Esophagus squamous epithelium (tissue), 5 donors: ENCODE results near the gene RPL28. TPM values are rescaled to one million over a fixed set of nuclear protein-coding genes. Genes with fewer than 3 reads are reported as not detected.
A peak's percentile ranks its signal among the peaks of the same experiment; 100 is the strongest.

Experiments
- DNase-seq: peaks from one replicate; lab custom pipeline; 2025; lab: John Stamatoyannopoulos, UW
- H3K27ac ChIP-seq, 4 donors: fragments of 200-600 bp; sonication (generic); one replicate each; pipeline ENCODE4 v1.5.1; 2016 to 2019; ENCODE audit warnings: mild to moderate bottlenecking in 1 of 4
- H3K27me3 ChIP-seq, 4 donors: fragments of 200-600 bp; sonication (generic); 1 replicate in 3 of 4; 2 replicates in 1 of 4; pipeline versions ENCODE4 v1.5.1 to v1.6.0; 2017 to 2021; ENCODE audit warnings: antibody characterized with exemption in 1 of 4
- H3K36me3 ChIP-seq, 3 donors: fragments of 200-600 bp; sonication (generic); one replicate each; pipeline ENCODE4 v1.5.1; 2016 to 2019
- H3K4me1 ChIP-seq, 3 donors: fragments of 200-600 bp; sonication (generic); one replicate each; pipeline ENCODE4 v1.5.1; 2017 to 2019
- H3K4me3 ChIP-seq, 4 donors: fragments of 200-600 bp; sonication (generic); 1 replicate in 3 of 4; 2 replicates in 1 of 4; pipeline ENCODE4 v1.5.1; 2016 to 2019; ENCODE audit warnings: mild to moderate bottlenecking in 2 of 4, moderate library complexity in 1 of 4
- H3K9me3 ChIP-seq, 3 donors: fragments of 200-600 bp; sonication (generic); one replicate each; pipeline ENCODE4 v1.5.1; 2016 to 2019
- CTCF ChIP-seq, 6 experiments: fragments of 450-650 bp in 4 of 6; fragments of 200-600 bp in 2 of 6; sonication (generic) in 2 of 6; IDR thresholded peaks; one replicate each; pipeline ENCODE4 v1.5.1; 2016 to 2019; ENCODE audit warnings: antibody characterized with exemption in 6 of 6, mild to moderate bottlenecking in 4 of 6, moderate library complexity in 4 of 6
- POLR2A ChIP-seq, 4 donors: fragments of 450-650 bp; IDR thresholded peaks; one replicate each; pipeline ENCODE4 v1.6.1; 2017; ENCODE audit warnings: antibody characterized with exemption in 4 of 4, mild to moderate bottlenecking in 4 of 4, moderate library complexity in 3 of 4
- WGBS, 2 donors: methylation state at CpG; one replicate each; pipeline ENCODE4 v1.1.5; 2018; 5-methylcytosine and 5-hydroxymethylcytosine counted together
- intact Hi-C: fragments of 100-400 bp; cut with DNase I; formaldehyde crosslinking; loops from one replicate; pipeline ENCODE4 v1.15.0; 2022
- total RNA-seq, 4 donors: library from RNA; depleted of rRNA; stranded (reverse); fragments of >200 nt; gene quantifications; one replicate each; pipeline ENCODE4 v1.1.0, GENCODE V29; 2016
- donor health status: DM: yes; HTN: yes; CAD: no.

Gene RPL28
- total RNA-seq, 4 donors from 2014 or later = 395 to 866 (median 753) TPM

GRCh38 chr19:55348317-55349034, 37.3 kb upstream of the RPL28 start:
- peaks cover 1 to 39% (median 9%) of the 10 kb centered on the region in 3 donors for H3K4me1 ChIP-seq
- H3K27ac ChIP-seq = no peak overlapping the region
- no peak for DNase-seq
- peaks cover 10 to 36% (median 19%) of the 10 kb centered on the region in 4 donors for H3K27me3 ChIP-seq
- no peak overlapping the region for H3K4me3 ChIP-seq
- peaks cover 0 to 27% (median 6%) of the 10 kb centered on the region in 3 donors for H3K36me3 ChIP-seq
- intact Hi-C loops = no loop called here
- whole genome bisulfite sequencing, 2 donors = 69 to 90% methylated on average over 4 to 11 of the region's 22 CpGs
- H3K9me3 ChIP-seq = no peaks in the 10 kb centered on the region
- TF ChIP-seq CTCF (IDR thresholded peaks at IDR 0.05) (no peak), POLR2A (IDR thresholded peaks at IDR 0.05) (no peak)

GRCh38 chr19:55350620-55351315, 35.0 kb upstream of the RPL28 start:
- peaks cover 0 to 20% (median 6%) of the 10 kb centered on the region in 3 donors for H3K36me3 ChIP-seq
- no peak overlapping the region for H3K4me3 ChIP-seq
- no peaks in the 10 kb centered on the region for H3K9me3 ChIP-seq
- TF ChIP-seq POLR2A (IDR thresholded peaks at IDR 0.05) = no peak
- peaks cover 16 to 42% (median 25%) of the 10 kb centered on the region in 3 donors for H3K4me1 ChIP-seq
- intact Hi-C loops = no loop called here
- no peak overlapping the region for H3K27ac ChIP-seq
- DNase-seq = no peak
- peaks cover 10 to 58% (median 20%) of the 10 kb centered on the region in 4 donors for H3K27me3 ChIP-seq
- WGBS, 2 donors = 55% methylated on average over 8 to 9 of the region's 11 CpGs

GRCh38 chr19:55352040-55352439, 33.7 kb upstream of the RPL28 start:
- 60% methylated on average over 1 of the region's 6 CpGs; no CpG with 5 or more reads in 1 of the 2 donors for WGBS, 2 donors
- TF ChIP-seq CTCF (IDR thresholded peaks at IDR 0.05) (no peak), POLR2A (IDR thresholded peaks at IDR 0.05) (no peak)
- peaks cover 10 to 71% (median 20%) of the 10 kb centered on the region in 4 donors for H3K27me3 ChIP-seq

GRCh38 chr19:55352549-55353145, 33.1 kb upstream of the RPL28 start:
- H3K9me3 ChIP-seq = no peaks in the 10 kb centered on the region
- peaks cover 16 to 39% (median 22%) of the 10 kb centered on the region in 3 donors for H3K4me1 ChIP-seq
- no peak overlapping the region for H3K4me3 ChIP-seq
- H3K27me3 ChIP-seq = peaks cover 10 to 77% (median 20%) of the 10 kb centered on the region in 4 donors
- no peak for DNase-seq
- peaks cover 0 to 2% (median 0%) of the 10 kb centered on the region in 3 donors for H3K36me3 ChIP-seq
- no peak overlapping the region for H3K27ac ChIP-seq
- intact Hi-C loops = no loop called here
- 64 to 78% methylated on average over 19 to 22 of the region's 25 CpGs for WGBS, 2 donors
- no peak for TF ChIP-seq POLR2A (IDR thresholded peaks at IDR 0.05)
- TF ChIP-seq CTCF (IDR thresholded peaks at IDR 0.05) = no peak

More at GRCh38 chr19:55352040-55352439, 33.7 kb upstream of the RPL28 start:
- DNase-seq = no peak
- Histone ChIP-seq H3K4me1 (peaks cover 16 to 39% (median 22%) of the 10 kb centered on the region in 3 donors), H3K36me3 (peaks cover 0 to 8% (median 2%) of the 10 kb centered on the region in 3 donors), H3K27ac (no peak overlapping the region), H3K9me3 (no peaks in the 10 kb centered on the region), H3K4me3 (no peak overlapping the region)
- intact Hi-C loops = no loop called here

GRCh38 chr19:55353356-55353802, 32.4 kb upstream of the RPL28 start:
- no peak overlapping the region for H3K27ac ChIP-seq
- H3K4me3 ChIP-seq = peak overlapping the region; percentile 18 to 67 (median 46)
- peaks cover 10 to 82% (median 20%) of the 10 kb centered on the region in 4 donors for H3K27me3 ChIP-seq
- peaks cover 16 to 39% (median 22%) of the 10 kb centered on the region in 3 donors for H3K4me1 ChIP-seq
- DNase-seq = no peak
- H3K9me3 ChIP-seq = no peaks in the 10 kb centered on the region
- WGBS, 2 donors = 4 to 8% methylated on average over 12 to 16 of the region's 24 CpGs
- intact Hi-C loops = no loop called here
- TF ChIP-seq CTCF (IDR thresholded peaks at IDR 0.05) (no peak), POLR2A (IDR thresholded peaks at IDR 0.05) (no peak)
- H3K36me3 ChIP-seq = no peaks in the 10 kb centered on the region
